ENCODE measurements around the gene PPP4C.

GRCh38 chr16:30082545-30083090 lies 6.8 kb downstream of the PPP4C start:
- no peak for TF ChIP-seq CTCF (IDR thresholded peaks at IDR 0.05)
- TF ChIP-seq POLR2A (IDR thresholded peaks at IDR 0.05): no peak

Measured in Peyer's patch (tissue), 4 donors.